ENCODE measurements around the gene SLC44A3.
A peak's percentile ranks its signal among the peaks of the same experiment; 100 is the strongest.

Gene SLC44A3

GRCh38 chr1:94787691-94788090 is 32.5 kb upstream of the SLC44A3 start:
- peaks cover 6% of the 10 kb centered on the region for H3K4me1 ChIP-seq (ENCODE audit: control insufficient read depth, insufficient read depth, low read length, poor library complexity, severe bottlenecking)
- no CpG with 5 or more reads among the region's 1 CpG for WGBS, 2 experiments (ENCODE audit: insufficient coverage in 2 of 2)
- no peak overlapping the region for H3K4me3 ChIP-seq (ENCODE audit: extremely low read depth, insufficient read depth, low read length, poor library complexity, severe bottlenecking)
- H3K9me3 ChIP-seq (ENCODE audit: control insufficient read depth, low read length) = no peaks in the 10 kb centered on the region
- H3K36me3 ChIP-seq (ENCODE audit: control insufficient read depth, insufficient read depth, low read length) = no peaks in the 10 kb centered on the region
- H3K27ac ChIP-seq (ENCODE audit: low read depth, low read length, severe bottlenecking) = no peak overlapping the region

DNA sequence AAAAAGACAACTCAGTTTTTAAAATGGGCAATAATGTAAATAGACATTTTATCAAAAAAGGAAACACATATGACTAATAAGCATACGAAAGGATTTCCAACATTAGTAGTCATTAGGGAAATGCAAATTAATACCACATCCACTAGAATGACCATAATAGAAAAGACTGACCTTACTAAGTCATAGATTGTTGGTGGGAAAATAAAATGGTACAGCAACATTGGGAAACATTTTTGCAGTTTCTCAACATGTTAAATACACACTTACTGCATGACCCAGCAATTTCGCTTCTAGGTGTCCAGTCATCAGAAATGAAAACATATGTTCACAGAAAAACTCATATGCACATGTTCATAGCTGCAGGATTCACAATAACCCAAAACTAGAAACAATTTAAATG is 29.9 kb upstream of the SLC44A3 start:
- no peaks in the 10 kb centered on the region for H3K9me3 ChIP-seq (ENCODE audit: control insufficient read depth, low read length)
- H3K4me3 ChIP-seq (ENCODE audit: extremely low read depth, insufficient read depth, low read length, poor library complexity, severe bottlenecking) = no peak overlapping the region
- no peak overlapping the region for H3K27ac ChIP-seq (ENCODE audit: low read depth, low read length, severe bottlenecking)
- no peaks in the 10 kb centered on the region for H3K36me3 ChIP-seq (ENCODE audit: control insufficient read depth, insufficient read depth, low read length)
- WGBS, 2 experiments (ENCODE audit: insufficient coverage in 2 of 2) = 75% methylated on average over 1 of the region's 2 CpGs; no CpG with 5 or more reads in 1 of the 2 experiments
- H3K4me1 ChIP-seq (ENCODE audit: control insufficient read depth, insufficient read depth, low read length, poor library complexity, severe bottlenecking) = peaks cover 5% of the 10 kb centered on the region

DNA sequence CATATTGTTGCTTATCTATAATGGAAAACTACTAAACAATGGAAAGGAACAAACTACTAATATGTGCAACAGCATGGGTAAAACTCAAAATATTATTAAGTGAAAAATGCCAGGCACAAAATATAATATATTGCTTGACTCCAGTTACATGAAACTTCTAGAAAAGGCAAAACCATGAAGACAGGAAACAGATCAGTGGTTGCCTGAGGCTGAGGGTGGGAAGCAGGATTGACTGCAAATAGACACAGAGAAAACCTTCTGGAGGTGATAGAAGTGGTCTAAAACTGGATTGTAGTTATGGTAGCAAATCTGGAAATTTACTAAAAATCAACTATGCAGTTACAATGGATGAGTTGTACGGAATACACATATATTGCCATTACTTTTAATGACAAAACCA is 29.5 kb upstream of the SLC44A3 start:
- Histone ChIP-seq H3K36me3 (ENCODE audit: control insufficient read depth, insufficient read depth, low read length) (no peaks in the 10 kb centered on the region), H3K4me1 (ENCODE audit: control insufficient read depth, insufficient read depth, low read length, poor library complexity, severe bottlenecking) (peaks cover 5% of the 10 kb centered on the region), H3K4me3 (ENCODE audit: extremely low read depth, insufficient read depth, low read length, poor library complexity, severe bottlenecking) (no peak overlapping the region), H3K27ac (ENCODE audit: low read depth, low read length, severe bottlenecking) (no peak overlapping the region), H3K9me3 (ENCODE audit: control insufficient read depth, low read length) (no peaks in the 10 kb centered on the region)
- WGBS, 2 experiments (ENCODE audit: insufficient coverage in 2 of 2) = no CpG with 5 or more reads among the region's 1 CpG

DNA sequence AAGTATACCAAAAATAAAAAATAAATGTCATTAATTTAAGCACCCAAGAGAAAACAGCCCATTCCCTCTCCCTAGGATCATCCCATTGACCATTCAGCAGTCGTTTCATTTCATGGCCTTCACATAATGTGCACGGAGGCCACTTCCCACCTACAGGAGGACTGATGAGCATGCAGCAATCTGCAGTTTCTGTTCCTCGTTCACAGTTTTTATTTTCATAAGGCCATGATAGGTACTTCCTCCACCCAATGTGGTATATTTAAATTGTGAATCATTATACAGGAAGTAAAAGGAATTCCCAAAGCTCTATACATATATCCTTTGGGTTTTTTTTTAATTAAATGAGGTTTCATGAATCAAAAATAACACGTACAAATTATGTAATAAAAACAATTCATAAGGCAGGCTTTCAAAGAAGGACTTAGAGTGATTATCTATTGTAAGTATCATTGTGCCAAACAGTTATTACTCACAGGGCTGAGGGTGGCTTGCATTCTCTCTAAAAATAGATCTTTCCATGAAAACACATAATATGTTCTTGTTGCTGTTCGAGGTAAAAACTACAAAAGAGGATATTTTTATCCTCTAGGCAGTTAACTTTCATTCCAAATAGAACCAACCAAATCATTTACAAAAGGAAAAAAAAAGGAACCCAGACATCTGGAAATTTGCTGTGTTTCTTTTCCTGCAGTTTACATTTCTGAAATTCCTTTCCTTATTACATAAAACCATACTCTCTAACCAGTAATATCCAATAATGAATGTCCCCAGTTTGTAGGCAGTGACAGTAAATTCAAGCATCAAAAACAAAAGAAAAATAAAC is 27.5 kb upstream of the SLC44A3 start:
- no peak overlapping the region for H3K4me3 ChIP-seq (ENCODE audit: extremely low read depth, insufficient read depth, low read length, poor library complexity, severe bottlenecking)
- H3K27ac ChIP-seq (ENCODE audit: low read depth, low read length, severe bottlenecking) = peak overlapping the region; percentile 32
- WGBS, 2 experiments (ENCODE audit: insufficient coverage in 2 of 2) = 76 to 91% methylated on average over 2 of the region's 5 CpGs
- H3K36me3 ChIP-seq (ENCODE audit: control insufficient read depth, insufficient read depth, low read length) = no peaks in the 10 kb centered on the region
- H3K9me3 ChIP-seq (ENCODE audit: control insufficient read depth, low read length) = no peaks in the 10 kb centered on the region
- H3K4me1 ChIP-seq (ENCODE audit: control insufficient read depth, insufficient read depth, low read length, poor library complexity, severe bottlenecking) = peaks cover 5% of the 10 kb centered on the region

GRCh38 chr1:94793296-94793656 is 26.9 kb upstream of the SLC44A3 start:
- no peak overlapping the region for H3K4me3 ChIP-seq (ENCODE audit: extremely low read depth, insufficient read depth, low read length, poor library complexity, severe bottlenecking)
- WGBS, 2 experiments (ENCODE audit: insufficient coverage in 2 of 2) = 94 to 95% methylated on average over 5 of the region's 5 CpGs
- no peaks in the 10 kb centered on the region for H3K9me3 ChIP-seq (ENCODE audit: control insufficient read depth, low read length)
- H3K36me3 ChIP-seq (ENCODE audit: control insufficient read depth, insufficient read depth, low read length) = no peaks in the 10 kb centered on the region
- peaks cover 5% of the 10 kb centered on the region for H3K4me1 ChIP-seq (ENCODE audit: control insufficient read depth, insufficient read depth, low read length, poor library complexity, severe bottlenecking)
- peak overlapping the region; percentile 32 for H3K27ac ChIP-seq (ENCODE audit: low read depth, low read length, severe bottlenecking)

DNA sequence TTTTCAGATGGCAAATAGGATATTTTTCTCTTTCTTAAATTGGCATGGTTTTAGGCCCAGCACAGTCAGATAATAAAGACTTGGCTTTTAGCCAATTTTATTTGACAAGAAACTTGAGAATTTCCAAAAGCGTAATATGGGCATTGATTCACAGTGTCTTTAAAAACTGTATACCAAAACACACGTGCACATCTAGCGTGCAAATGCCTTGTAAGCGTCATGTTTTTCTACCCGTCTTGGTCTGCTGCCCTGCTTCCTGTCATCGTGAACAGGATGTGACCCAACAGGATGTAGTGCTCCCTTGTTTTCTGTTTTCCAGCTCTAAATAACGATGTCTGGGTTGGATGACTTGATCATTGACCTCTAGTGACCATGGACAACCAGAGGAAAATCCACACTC is 24.7 kb upstream of the SLC44A3 start:
- Histone ChIP-seq H3K4me1 (ENCODE audit: control insufficient read depth, insufficient read depth, low read length, poor library complexity, severe bottlenecking) (peaks cover 5% of the 10 kb centered on the region), H3K9me3 (ENCODE audit: control insufficient read depth, low read length) (no peaks in the 10 kb centered on the region), H3K36me3 (ENCODE audit: control insufficient read depth, insufficient read depth, low read length) (no peaks in the 10 kb centered on the region), H3K4me3 (ENCODE audit: extremely low read depth, insufficient read depth, low read length, poor library complexity, severe bottlenecking) (no peak overlapping the region), H3K27ac (ENCODE audit: low read depth, low read length, severe bottlenecking) (no peak overlapping the region)
- 95 to 97% methylated on average over 6 to 7 of the region's 7 CpGs for WGBS, 2 experiments (ENCODE audit: insufficient coverage in 2 of 2)

GRCh38 chr1:94796266-94796665 is 23.9 kb upstream of the SLC44A3 start:
- 100% methylated on average over 2 of the region's 2 CpGs for WGBS, 2 experiments (ENCODE audit: insufficient coverage in 2 of 2)

GRCh38 chr1:94797291-94797690 is 22.9 kb upstream of the SLC44A3 start:
- WGBS, 2 experiments (ENCODE audit: insufficient coverage in 2 of 2) = 83% methylated on average over 1 of the region's 1 CpG; no CpG with 5 or more reads in 1 of the 2 experiments
- H3K36me3 ChIP-seq (ENCODE audit: control insufficient read depth, insufficient read depth, low read length) = no peaks in the 10 kb centered on the region
- peaks cover 12% of the 10 kb centered on the region for H3K4me1 ChIP-seq (ENCODE audit: control insufficient read depth, insufficient read depth, low read length, poor library complexity, severe bottlenecking)
- no peak overlapping the region for H3K27ac ChIP-seq (ENCODE audit: low read depth, low read length, severe bottlenecking)
- no peaks in the 10 kb centered on the region for H3K9me3 ChIP-seq (ENCODE audit: control insufficient read depth, low read length)
- no peak overlapping the region for H3K4me3 ChIP-seq (ENCODE audit: extremely low read depth, insufficient read depth, low read length, poor library complexity, severe bottlenecking)

More at GRCh38 chr1:94796266-94796665, 23.9 kb upstream of the SLC44A3 start:
- H3K36me3 ChIP-seq (ENCODE audit: control insufficient read depth, insufficient read depth, low read length) = no peaks in the 10 kb centered on the region
- H3K27ac ChIP-seq (ENCODE audit: low read depth, low read length, severe bottlenecking) = no peak overlapping the region
- H3K9me3 ChIP-seq (ENCODE audit: control insufficient read depth, low read length) = no peaks in the 10 kb centered on the region
- H3K4me1 ChIP-seq (ENCODE audit: control insufficient read depth, insufficient read depth, low read length, poor library complexity, severe bottlenecking) = peaks cover 5% of the 10 kb centered on the region
- H3K4me3 ChIP-seq (ENCODE audit: extremely low read depth, insufficient read depth, low read length, poor library complexity, severe bottlenecking) = no peak overlapping the region

DNA sequence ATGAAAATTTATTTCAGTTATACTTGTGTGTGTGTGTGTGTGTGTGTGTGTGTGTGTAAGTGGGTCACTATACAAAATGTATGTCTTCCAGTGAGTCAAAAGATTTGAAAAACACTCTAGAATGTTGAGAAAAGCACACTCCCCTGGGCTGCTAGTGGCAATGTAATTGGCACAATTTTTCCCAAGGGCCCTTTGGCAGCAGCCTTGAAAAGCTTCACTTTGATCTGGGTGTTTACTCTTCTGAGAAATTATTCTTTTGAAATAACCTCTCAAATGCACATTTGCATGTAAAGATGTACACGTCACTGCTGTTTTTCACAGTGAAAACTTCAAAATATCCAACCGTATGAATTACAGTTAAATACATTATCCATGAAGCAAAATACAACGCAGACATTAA is 22.1 kb upstream of the SLC44A3 start:
- WGBS, 2 experiments (ENCODE audit: insufficient coverage in 2 of 2) = 83 to 100% methylated on average over 1 of the region's 3 CpGs
- H3K4me1 ChIP-seq (ENCODE audit: control insufficient read depth, insufficient read depth, low read length, poor library complexity, severe bottlenecking) = peaks cover 13% of the 10 kb centered on the region
- H3K27ac ChIP-seq (ENCODE audit: low read depth, low read length, severe bottlenecking) = no peak overlapping the region
- H3K4me3 ChIP-seq (ENCODE audit: extremely low read depth, insufficient read depth, low read length, poor library complexity, severe bottlenecking) = no peak overlapping the region
- no peaks in the 10 kb centered on the region for H3K36me3 ChIP-seq (ENCODE audit: control insufficient read depth, insufficient read depth, low read length)
- no peaks in the 10 kb centered on the region for H3K9me3 ChIP-seq (ENCODE audit: control insufficient read depth, low read length)

- H3K4me1 ChIP-seq (ENCODE audit: control insufficient read depth, insufficient read depth, low read length, poor library complexity, severe bottlenecking) = peaks cover 13% of the 10 kb centered on the region
These were observed 21.7 kb upstream of the SLC44A3 start for GRCh38 chr1:94798462-94798861.

GRCh38 chr1:94799206-94799605 is 21.0 kb upstream of the SLC44A3 start:
- WGBS, 2 experiments (ENCODE audit: insufficient coverage in 2 of 2) = 86 to 97% methylated on average over 3 of the region's 4 CpGs
- no peaks in the 10 kb centered on the region for H3K36me3 ChIP-seq (ENCODE audit: control insufficient read depth, insufficient read depth, low read length)
- H3K27ac ChIP-seq (ENCODE audit: low read depth, low read length, severe bottlenecking) = no peak overlapping the region
- H3K4me1 ChIP-seq (ENCODE audit: control insufficient read depth, insufficient read depth, low read length, poor library complexity, severe bottlenecking) = peaks cover 20% of the 10 kb centered on the region
- no peaks in the 10 kb centered on the region for H3K9me3 ChIP-seq (ENCODE audit: control insufficient read depth, low read length)
- H3K4me3 ChIP-seq (ENCODE audit: extremely low read depth, insufficient read depth, low read length, poor library complexity, severe bottlenecking) = no peak overlapping the region

More at GRCh38 chr1:94798462-94798861, 21.7 kb upstream of the SLC44A3 start:
- Histone ChIP-seq H3K4me3 (ENCODE audit: extremely low read depth, insufficient read depth, low read length, poor library complexity, severe bottlenecking) (no peak overlapping the region), H3K36me3 (ENCODE audit: control insufficient read depth, insufficient read depth, low read length) (no peaks in the 10 kb centered on the region), H3K9me3 (ENCODE audit: control insufficient read depth, low read length) (no peaks in the 10 kb centered on the region), H3K27ac (ENCODE audit: low read depth, low read length, severe bottlenecking) (no peak overlapping the region)
- WGBS, 2 experiments (ENCODE audit: insufficient coverage in 2 of 2) = no CpG with 5 or more reads among the region's 2 CpGs

Measured in mesodermal cell (in vitro differentiated cells).